Chondrocyte (in vitro differentiated cells): ENCODE results near the gene HEATR9. TPM values are rescaled to one million over a fixed set of nuclear protein-coding genes. Genes with fewer than 3 reads are reported as not detected.

Source experiments
- DNase-seq: peaks from one replicate; pipeline ENCODE4 v3.0.0; 2021; ENCODE audit warnings: mixed read lengths, low spot score
- H3K27ac Mint-ChIP-seq: one replicate; pipeline ENCODE4 v1.8.0; 2021; ENCODE audit warnings: mild to moderate bottlenecking, moderate library complexity, mixed read lengths; ENCODE audit not compliant: unreplicated experiment
- H3K27me3 Mint-ChIP-seq: 2 replicates; pipeline ENCODE4 v1.8.0; 2021; ENCODE audit warnings: low read depth, mixed read lengths
- H3K36me3 Mint-ChIP-seq: 2 replicates; pipeline ENCODE4 v1.8.0; 2021; ENCODE audit warnings: low read depth, mixed read lengths
- H3K4me1 Mint-ChIP-seq: 2 replicates; pipeline ENCODE4 v1.8.0; 2021; ENCODE audit warnings: low read depth, mild to moderate bottlenecking, mixed read lengths
- H3K4me3 Mint-ChIP-seq: one replicate; pipeline ENCODE4 v1.8.0; 2021; ENCODE audit warnings: mild to moderate bottlenecking, moderate library complexity, mixed read lengths; ENCODE audit not compliant: unreplicated experiment
- H3K9me3 Mint-ChIP-seq: 2 replicates; pipeline ENCODE4 v1.8.0; 2021; ENCODE audit warnings: low read depth, mixed read lengths
- CTCF ChIP-seq: fragments of 200-600 bp; sonication (generic); IDR thresholded peaks from 2 replicates; pipeline ENCODE4 v1.5.0; 2021; ENCODE audit warnings: antibody characterized with exemption, mild to moderate bottlenecking, moderate library complexity
- total RNA-seq: library from RNA; stranded (reverse); gene quantifications from 3 replicates; pipeline ENCODE4 v1.2.1, GENCODE V29; 2021

HEATR9 gene
- total RNA-seq, 1 donor from 2014 or later, result not detected

DNA sequence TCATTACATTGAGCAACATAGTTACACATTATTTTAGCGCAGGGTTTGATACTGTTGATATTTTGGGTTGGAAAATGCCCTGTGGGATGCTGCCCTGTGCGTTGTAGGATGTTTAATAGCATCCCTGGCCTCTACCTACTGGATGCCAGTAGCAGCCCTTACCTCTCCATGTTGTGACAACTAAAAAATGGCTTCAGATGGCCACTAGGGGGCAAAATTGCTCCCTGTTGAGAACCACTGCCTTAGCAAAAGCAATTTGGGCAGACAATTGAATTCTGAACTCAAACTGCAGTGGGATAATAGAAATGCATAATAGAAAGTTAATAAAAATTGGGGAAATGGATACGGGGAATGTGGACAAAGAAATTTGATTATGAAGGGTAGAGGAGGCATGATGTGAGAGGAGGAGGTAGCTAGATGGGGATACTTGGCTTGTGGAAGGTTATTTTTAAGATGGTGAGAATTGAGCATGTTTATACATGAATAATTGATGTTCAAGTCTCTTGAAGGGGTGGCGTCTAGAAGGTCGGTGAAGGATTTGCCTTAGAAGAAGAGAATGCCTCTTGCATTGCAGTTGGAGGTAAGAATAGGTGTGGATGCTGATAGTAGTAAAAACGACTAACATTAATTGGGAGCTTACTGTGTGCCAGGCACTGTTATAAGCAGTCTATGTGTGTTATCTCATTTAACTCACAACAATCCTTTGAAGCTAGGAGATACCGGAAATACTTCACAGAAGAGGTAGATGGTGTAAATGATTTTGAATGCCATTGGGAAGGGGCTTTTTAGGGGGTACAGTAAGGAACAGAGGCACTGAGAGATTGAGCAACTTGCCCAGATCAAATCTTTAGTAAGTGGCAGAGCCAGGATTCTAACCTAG, 19.0 kb downstream of the HEATR9 start:
- peaks cover 19% of the 10 kb centered on the region for H3K4me1 Mint-ChIP-seq
- no peak for DNase-seq
- TF ChIP-seq CTCF, result peak; percentile 90
- no peak overlapping the region for H3K27ac Mint-ChIP-seq
- no peak overlapping the region for H3K4me3 Mint-ChIP-seq
- no peaks in the 10 kb centered on the region for H3K9me3 Mint-ChIP-seq
- no peaks in the 10 kb centered on the region for H3K27me3 Mint-ChIP-seq
- peaks cover 28% of the 10 kb centered on the region for H3K36me3 Mint-ChIP-seq

GRCh38 chr17:35847633-35848373, 20.9 kb downstream of the HEATR9 start:
- Mint-ChIP-seq H3K36me3 (peaks cover 34% of the 10 kb centered on the region), H3K9me3 (no peaks in the 10 kb centered on the region), H3K27ac (no peak overlapping the region), H3K4me3 (no peak overlapping the region), H3K27me3 (no peaks in the 10 kb centered on the region), H3K4me1 (peaks cover 19% of the 10 kb centered on the region)
- DNase-seq, result no peak
- TF ChIP-seq CTCF, result no peak

- no peak for TF ChIP-seq CTCF
- peaks cover 37% of the 10 kb centered on the region for H3K36me3 Mint-ChIP-seq
- H3K4me1 Mint-ChIP-seq, result peaks cover 19% of the 10 kb centered on the region
- no peaks in the 10 kb centered on the region for H3K9me3 Mint-ChIP-seq
- no peak overlapping the region for H3K4me3 Mint-ChIP-seq
- H3K27ac Mint-ChIP-seq, result no peak overlapping the region
- no peaks in the 10 kb centered on the region for H3K27me3 Mint-ChIP-seq
- no peak for DNase-seq
Observed at GRCh38 chr17:35847006-35847405, 21.7 kb downstream of the HEATR9 start.

DNA sequence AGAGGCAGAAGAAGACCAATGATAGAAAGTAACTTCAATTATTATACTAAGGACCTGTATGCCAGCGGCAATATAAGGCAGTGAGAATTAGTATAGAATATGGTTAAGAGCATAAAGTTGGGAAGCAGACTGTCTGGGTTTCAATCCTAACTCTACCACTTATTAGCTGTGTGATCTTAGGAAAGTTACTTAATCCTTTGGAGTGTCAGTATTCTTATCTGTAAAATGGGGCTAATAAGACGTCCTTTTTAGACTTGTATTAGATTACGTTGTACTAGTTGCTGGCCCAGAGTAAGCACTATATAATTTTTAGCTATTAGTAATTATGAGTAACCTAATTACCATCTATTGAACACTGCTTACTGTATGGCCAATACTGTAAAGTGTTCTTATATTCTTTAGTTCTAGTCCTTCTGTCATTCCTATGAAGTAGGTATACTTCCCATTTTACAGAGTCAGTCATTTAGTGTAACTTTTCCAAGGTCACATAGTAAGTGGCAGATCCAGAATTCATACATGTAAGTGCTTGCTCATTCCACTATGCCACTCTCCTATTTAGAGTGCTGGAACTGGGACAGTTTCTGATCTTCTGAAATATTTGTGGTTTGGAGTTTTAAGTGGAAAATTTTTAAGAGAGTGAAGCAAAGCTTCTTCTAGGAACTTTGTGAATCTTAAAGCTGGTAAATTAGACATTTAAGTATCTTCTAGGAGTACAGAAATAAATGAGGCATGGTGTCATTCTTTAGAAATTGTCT, 22.5 kb downstream of the HEATR9 start:
- H3K36me3 Mint-ChIP-seq, result peaks cover 36% of the 10 kb centered on the region
- no peak for DNase-seq
- H3K27me3 Mint-ChIP-seq, result no peaks in the 10 kb centered on the region
- no peak for TF ChIP-seq CTCF
- H3K27ac Mint-ChIP-seq, result peak overlapping the region; percentile 60
- peaks cover 19% of the 10 kb centered on the region for H3K4me1 Mint-ChIP-seq
- no peak overlapping the region for H3K4me3 Mint-ChIP-seq
- H3K9me3 Mint-ChIP-seq, result no peaks in the 10 kb centered on the region

GRCh38 chr17:35844547-35844946, 24.1 kb downstream of the HEATR9 start:
- Mint-ChIP-seq H3K4me3 (no peak overlapping the region), H3K36me3 (peaks cover 36% of the 10 kb centered on the region)

More at GRCh38 chr17:35844547-35844946, 24.1 kb downstream of the HEATR9 start:
- no peaks in the 10 kb centered on the region for H3K27me3 Mint-ChIP-seq
- peaks cover 17% of the 10 kb centered on the region for H3K4me1 Mint-ChIP-seq
- no peak for DNase-seq
- H3K27ac Mint-ChIP-seq, result peak overlapping the region; percentile 41
- H3K9me3 Mint-ChIP-seq, result no peaks in the 10 kb centered on the region
- no peak for TF ChIP-seq CTCF
